ENCODE measurements around the gene LIMK2.

- TF ChIP-seq POLR2A (IDR thresholded peaks at IDR 0.05) (no peak), CTCF (IDR thresholded peaks at IDR 0.05) (no peak), POLR2AphosphoS5 (IDR thresholded peaks at IDR 0.05) (no peak)
Measured at GRCh38 chr22:31271485-31271884, 59.4 kb downstream of the LIMK2 start.

All from breast epithelium (tissue), 3 donors.